ENCODE results near the gene TM9SF3. TPM values are rescaled to one million over a fixed set of nuclear protein-coding genes. Genes with fewer than 3 reads are reported as not detected.

Gene TM9SF3
- total and polyA plus RNA-seq, 2 experiments from 2014 or later: 37.3 to 72.5 TPM

DNA sequence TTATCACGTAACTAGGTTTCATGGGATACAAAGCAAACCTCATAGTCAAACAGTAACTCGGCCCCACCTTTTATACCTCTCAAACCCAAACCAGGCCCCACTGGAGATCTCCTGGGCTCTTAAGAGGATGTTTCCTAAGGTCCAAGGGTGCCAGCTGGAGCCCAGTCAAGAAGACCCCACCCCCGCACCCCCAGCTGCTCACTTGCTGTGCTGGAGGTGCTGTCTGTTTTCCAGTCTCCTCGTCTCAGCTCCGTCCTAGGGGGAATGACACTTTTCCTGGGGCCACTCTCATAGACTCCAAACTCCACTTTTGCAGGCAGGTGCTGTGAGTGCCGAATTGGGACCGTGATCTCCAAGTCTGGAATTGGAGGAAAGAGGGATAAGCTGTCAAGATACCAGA, 22.7 kb upstream of the TM9SF3 start:
- TF ChIP-seq, protein P1, sequence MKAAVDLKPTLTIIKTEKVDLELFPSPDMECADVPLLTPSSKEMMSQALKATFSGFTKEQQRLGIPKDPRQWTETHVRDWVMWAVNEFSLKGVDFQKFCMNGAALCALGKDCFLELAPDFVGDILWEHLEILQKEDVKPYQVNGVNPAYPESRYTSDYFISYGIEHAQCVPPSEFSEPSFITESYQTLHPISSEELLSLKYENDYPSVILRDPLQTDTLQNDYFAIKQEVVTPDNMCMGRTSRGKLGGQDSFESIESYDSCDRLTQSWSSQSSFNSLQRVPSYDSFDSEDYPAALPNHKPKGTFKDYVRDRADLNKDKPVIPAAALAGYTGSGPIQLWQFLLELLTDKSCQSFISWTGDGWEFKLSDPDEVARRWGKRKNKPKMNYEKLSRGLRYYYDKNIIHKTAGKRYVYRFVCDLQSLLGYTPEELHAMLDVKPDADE (IDR thresholded peaks at IDR 0.05): no peak
- TF ChIP-seq STAT1 (IDR thresholded peaks at IDR 0.05; ENCODE audit: unreplicated experiment) (no peak), EZH2 (IDR thresholded peaks at IDR 0.05; ENCODE audit: low read depth, unreplicated experiment) (no peak), CREB1 (CRISPR knock-in tag; IDR thresholded peaks at IDR 0.05; ENCODE audit: low read depth) (no peak)
- TF ChIP-seq, protein P2, sequence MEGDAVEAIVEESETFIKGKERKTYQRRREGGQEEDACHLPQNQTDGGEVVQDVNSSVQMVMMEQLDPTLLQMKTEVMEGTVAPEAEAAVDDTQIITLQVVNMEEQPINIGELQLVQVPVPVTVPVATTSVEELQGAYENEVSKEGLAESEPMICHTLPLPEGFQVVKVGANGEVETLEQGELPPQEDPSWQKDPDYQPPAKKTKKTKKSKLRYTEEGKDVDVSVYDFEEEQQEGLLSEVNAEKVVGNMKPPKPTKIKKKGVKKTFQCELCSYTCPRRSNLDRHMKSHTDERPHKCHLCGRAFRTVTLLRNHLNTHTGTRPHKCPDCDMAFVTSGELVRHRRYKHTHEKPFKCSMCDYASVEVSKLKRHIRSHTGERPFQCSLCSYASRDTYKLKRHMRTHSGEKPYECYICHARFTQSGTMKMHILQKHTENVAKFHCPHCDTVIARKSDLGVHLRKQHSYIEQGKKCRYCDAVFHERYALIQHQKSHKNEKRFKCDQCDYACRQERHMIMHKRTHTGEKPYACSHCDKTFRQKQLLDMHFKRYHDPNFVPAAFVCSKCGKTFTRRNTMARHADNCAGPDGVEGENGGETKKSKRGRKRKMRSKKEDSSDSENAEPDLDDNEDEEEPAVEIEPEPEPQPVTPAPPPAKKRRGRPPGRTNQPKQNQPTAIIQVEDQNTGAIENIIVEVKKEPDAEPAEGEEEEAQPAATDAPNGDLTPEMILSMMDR (conservative IDR thresholded peaks at IDR 0.05; ENCODE audit: low read depth in 2 of 2): no peak
- no peaks in the 10 kb centered on the region for H3K9me3 Mint-ChIP-seq

DNA sequence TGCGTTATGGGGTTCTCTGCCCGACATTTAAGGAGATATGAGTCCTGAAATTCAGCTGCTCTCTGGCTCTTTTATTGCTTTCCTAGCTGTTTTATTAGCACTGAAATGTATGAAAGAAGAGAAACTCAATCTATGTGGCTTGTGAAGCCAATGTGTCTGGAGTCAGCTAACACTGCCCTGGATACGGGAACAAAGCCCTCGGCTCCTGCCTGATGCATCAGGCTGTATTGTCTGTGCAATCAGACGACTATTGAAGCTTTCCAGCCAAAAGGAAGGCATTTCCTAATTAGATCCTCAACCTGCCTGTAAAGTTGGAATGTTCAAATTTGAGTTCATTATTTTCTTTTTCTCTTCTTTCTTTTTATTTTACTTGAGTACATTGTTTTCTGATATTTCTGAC, 22.0 kb upstream of the TM9SF3 start:
- no peak overlapping the region for H3K27ac Mint-ChIP-seq
- Histone ChIP-seq H3K4me2 (no peak overlapping the region), H3K9me2 (ENCODE audit: insufficient read depth) (no peaks in the 10 kb centered on the region), H2AFZ (no peak overlapping the region), H3K27ac (ENCODE audit: low read depth) (no peak overlapping the region), H3K36me3 (ENCODE audit: insufficient read depth) (no peaks in the 10 kb centered on the region), H3K4me3 (no peak overlapping the region), H3K79me2 (replicated peaks; ENCODE audit: insufficient read depth) (no peaks in the 10 kb centered on the region), H3K4me1 (ENCODE audit: insufficient read depth) (no peaks in the 10 kb centered on the region), H3F3A (replicated peaks; ENCODE audit: low read depth) (no peaks in the 10 kb centered on the region), H3K27me3 (ENCODE audit: insufficient read depth) (no peaks in the 10 kb centered on the region), H4K20me1 (replicated peaks; ENCODE audit: insufficient read depth) (no peaks in the 10 kb centered on the region)
- no peak for ATAC-seq
- no peaks in the 10 kb centered on the region for H3K9me3 Mint-ChIP-seq
- H3K4me3 Mint-ChIP-seq: no peak overlapping the region
- peaks cover 3% of the 10 kb centered on the region for H3K27me3 Mint-ChIP-seq (ENCODE audit: insufficient read depth, low read depth, poor library complexity)
- no peak for DNase-seq (ENCODE audit: low spot score)
- peaks cover 19% of the 10 kb centered on the region for H3K4me1 Mint-ChIP-seq
- H3K36me3 Mint-ChIP-seq (ENCODE audit: low read depth): no peaks in the 10 kb centered on the region
- TF ChIP-seq ZNF114 (CRISPR knock-in tag; IDR thresholded peaks at IDR 0.05) (no peak), CREB1 (CRISPR knock-in tag; IDR thresholded peaks at IDR 0.05; ENCODE audit: low read depth) (no peak), EZH2phosphoT487 (IDR thresholded peaks at IDR 0.05; ENCODE audit: unreplicated experiment) (no peak), STAT1 (IDR thresholded peaks at IDR 0.05; ENCODE audit: unreplicated experiment) (no peak), ZNF331 (CRISPR knock-in tag; IDR thresholded peaks at IDR 0.05; ENCODE audit: low read depth) (no peak), NANOG (IDR thresholded peaks at IDR 0.05; ENCODE audit: borderline replicate concordance) (no peak), JUNB (IDR thresholded peaks at IDR 0.05; ENCODE audit: unreplicated experiment) (no peak)
- TF ChIP-seq, protein P2 (conservative IDR thresholded peaks at IDR 0.05; ENCODE audit: low read depth in 2 of 2): no peak
- TF ChIP-seq, protein P1 (IDR thresholded peaks at IDR 0.05): no peak
- TF ChIP-seq, protein P3, sequence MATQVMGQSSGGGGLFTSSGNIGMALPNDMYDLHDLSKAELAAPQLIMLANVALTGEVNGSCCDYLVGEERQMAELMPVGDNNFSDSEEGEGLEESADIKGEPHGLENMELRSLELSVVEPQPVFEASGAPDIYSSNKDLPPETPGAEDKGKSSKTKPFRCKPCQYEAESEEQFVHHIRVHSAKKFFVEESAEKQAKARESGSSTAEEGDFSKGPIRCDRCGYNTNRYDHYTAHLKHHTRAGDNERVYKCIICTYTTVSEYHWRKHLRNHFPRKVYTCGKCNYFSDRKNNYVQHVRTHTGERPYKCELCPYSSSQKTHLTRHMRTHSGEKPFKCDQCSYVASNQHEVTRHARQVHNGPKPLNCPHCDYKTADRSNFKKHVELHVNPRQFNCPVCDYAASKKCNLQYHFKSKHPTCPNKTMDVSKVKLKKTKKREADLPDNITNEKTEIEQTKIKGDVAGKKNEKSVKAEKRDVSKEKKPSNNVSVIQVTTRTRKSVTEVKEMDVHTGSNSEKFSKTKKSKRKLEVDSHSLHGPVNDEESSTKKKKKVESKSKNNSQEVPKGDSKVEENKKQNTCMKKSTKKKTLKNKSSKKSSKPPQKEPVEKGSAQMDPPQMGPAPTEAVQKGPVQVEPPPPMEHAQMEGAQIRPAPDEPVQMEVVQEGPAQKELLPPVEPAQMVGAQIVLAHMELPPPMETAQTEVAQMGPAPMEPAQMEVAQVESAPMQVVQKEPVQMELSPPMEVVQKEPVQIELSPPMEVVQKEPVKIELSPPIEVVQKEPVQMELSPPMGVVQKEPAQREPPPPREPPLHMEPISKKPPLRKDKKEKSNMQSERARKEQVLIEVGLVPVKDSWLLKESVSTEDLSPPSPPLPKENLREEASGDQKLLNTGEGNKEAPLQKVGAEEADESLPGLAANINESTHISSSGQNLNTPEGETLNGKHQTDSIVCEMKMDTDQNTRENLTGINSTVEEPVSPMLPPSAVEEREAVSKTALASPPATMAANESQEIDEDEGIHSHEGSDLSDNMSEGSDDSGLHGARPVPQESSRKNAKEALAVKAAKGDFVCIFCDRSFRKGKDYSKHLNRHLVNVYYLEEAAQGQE (IDR thresholded peaks at IDR 0.05; ENCODE audit: unreplicated experiment): no peak

More for the DNA sequence above, 22.7 kb upstream of the TM9SF3 start:
- no peak for ATAC-seq
- H3K27me3 ChIP-seq (ENCODE audit: insufficient read depth): no peaks in the 10 kb centered on the region
- peaks cover 3% of the 10 kb centered on the region for H3K27me3 Mint-ChIP-seq (ENCODE audit: insufficient read depth, low read depth, poor library complexity)
- H3K4me3 ChIP-seq: no peak overlapping the region
- no peaks in the 10 kb centered on the region for H3K36me3 ChIP-seq (ENCODE audit: insufficient read depth)
- no peak overlapping the region for H3K4me2 ChIP-seq
- no peaks in the 10 kb centered on the region for H3F3A ChIP-seq (replicated peaks; ENCODE audit: low read depth)
- no peak overlapping the region for H2AFZ ChIP-seq
- no peaks in the 10 kb centered on the region for H4K20me1 ChIP-seq (replicated peaks; ENCODE audit: insufficient read depth)
- no peaks in the 10 kb centered on the region for H3K9me2 ChIP-seq (ENCODE audit: insufficient read depth)
- no peaks in the 10 kb centered on the region for H3K4me1 ChIP-seq (ENCODE audit: insufficient read depth)
- no peak overlapping the region for H3K4me3 Mint-ChIP-seq
- H3K27ac ChIP-seq (ENCODE audit: low read depth): no peak overlapping the region
- no peaks in the 10 kb centered on the region for H3K79me2 ChIP-seq (replicated peaks; ENCODE audit: insufficient read depth)
- no peak overlapping the region for H3K27ac Mint-ChIP-seq
- peaks cover 19% of the 10 kb centered on the region for H3K4me1 Mint-ChIP-seq
- no peaks in the 10 kb centered on the region for H3K36me3 Mint-ChIP-seq (ENCODE audit: low read depth)
- DNase-seq (ENCODE audit: low spot score): no peak

Data from GM23338 (cell line).